HG02885 (cell line): ENCODE data around the gene RAD23B.
A peak's percentile ranks its signal among the peaks of the same experiment; 100 is the strongest.

Experiments
- ATAC-seq: cut with Tn5 transposase; IDR thresholded peaks from one replicate; pipeline ENCODE4 v1.9.1; 2021; ENCODE audit warnings: mild to moderate bottlenecking; ENCODE audit not compliant: unreplicated experiment, poor library complexity

Gene RAD23B

DNA sequence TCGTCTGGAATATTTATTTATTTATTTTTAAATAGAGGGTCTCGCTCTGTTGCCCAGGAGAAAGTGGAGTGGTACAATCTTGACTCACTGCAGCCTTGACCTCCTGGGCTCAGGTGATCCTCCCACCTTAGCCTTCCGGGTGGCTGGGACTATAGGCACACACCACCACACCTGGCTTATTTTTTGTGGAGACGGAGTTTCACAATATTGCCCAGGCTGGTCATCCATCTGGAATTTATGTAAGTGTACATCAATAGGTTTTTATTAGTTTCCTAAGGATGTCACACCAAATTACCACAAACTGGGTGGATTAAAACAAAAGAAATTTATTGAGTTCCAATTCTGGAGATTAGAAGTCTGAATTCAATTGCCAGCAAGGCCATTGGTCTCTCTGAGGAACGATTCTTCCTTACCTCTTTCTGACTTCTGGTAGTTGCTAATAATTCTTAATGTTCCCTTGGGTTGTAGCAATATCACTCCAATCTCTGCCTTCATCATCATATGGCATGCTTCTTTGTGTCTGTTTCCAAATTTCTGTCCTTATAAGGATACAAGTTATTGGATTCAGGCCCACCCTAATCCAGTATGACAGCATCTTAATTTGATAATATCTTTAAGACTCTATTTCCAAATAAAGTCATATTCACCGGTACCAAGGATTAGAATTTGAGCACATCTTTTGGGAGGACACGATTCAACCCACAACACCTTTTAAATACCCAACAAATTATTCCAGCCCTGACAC is 16.3 kb upstream of the RAD23B start:
- no peak for ATAC-seq

DNA sequence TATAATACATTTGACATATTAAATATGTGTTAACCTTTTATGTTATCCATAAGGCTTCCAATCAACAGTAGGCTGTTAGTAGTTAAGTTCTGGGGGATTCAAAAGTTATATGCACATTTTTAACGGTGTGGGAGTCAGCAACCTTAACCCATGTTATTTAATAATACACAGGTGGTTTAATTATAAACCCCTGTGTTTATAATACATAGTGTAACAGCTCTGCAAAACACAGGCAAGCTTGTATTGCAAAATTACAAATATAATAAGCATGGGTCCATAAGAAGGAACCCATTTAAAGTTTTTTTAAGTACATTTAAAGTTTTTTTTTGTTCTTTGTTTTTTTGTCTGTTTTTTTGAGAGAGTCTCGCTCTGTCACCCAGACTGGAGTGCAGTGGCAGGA is 14.5 kb upstream of the RAD23B start:
- no peak for ATAC-seq

DNA sequence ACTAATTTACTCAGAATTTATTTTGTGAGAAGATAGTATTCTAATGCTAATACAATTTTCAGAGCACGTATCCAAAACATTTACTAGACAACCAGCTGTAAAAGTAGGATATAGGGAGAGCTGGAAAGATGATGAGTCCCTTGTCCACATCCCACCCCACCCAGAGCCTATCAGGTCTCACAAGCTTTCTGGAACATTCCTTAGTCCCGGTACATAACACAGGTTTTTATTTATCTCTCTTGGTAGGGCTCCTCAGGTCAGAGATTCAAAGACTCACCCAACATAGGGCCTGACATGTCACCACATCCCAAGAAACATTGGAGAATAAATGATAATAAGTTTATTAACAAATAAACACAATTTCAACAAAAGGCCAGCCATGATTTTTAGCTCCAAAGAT is 13.8 kb upstream of the RAD23B start:
- ATAC-seq = no peak

DNA sequence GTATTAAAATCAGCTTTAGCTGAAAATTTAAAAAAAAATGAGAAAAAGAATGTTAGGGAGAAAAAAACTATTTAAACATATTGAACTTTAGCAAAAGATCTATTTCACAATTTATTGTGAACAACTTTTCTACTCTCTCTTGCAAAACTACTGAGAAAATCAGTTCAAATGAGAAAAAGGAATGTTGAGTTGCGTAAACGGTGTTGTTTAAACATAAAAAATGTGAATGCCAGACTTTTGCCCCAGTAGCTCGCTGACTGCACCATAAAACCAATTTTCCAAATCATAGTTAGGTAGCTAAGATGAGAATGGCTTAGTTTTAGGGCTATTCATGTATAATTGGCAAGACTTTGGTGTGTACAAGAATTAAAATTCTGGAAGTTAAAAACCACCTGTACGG is 13.4 kb upstream of the RAD23B start:
- ATAC-seq = no peak

DNA sequence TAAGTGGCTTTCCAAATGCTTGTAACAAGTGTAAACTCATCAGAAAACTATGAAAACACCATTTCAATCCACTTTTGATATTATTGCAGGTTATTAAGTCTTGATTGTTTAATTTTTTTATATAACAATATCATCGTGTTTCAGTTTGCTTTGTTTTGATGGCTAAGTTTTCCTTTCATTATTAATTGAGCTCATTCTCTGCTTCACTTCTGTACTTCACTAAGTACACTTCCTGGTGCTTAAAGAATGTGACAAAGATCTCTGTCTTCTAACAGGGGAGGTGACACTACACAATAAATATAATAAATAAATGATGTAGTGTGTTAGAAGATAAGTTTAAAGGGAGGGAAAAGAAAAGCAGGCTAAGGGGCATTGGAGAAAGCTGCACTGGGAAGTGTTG is 13.0 kb upstream of the RAD23B start:
- no peak for ATAC-seq

DNA sequence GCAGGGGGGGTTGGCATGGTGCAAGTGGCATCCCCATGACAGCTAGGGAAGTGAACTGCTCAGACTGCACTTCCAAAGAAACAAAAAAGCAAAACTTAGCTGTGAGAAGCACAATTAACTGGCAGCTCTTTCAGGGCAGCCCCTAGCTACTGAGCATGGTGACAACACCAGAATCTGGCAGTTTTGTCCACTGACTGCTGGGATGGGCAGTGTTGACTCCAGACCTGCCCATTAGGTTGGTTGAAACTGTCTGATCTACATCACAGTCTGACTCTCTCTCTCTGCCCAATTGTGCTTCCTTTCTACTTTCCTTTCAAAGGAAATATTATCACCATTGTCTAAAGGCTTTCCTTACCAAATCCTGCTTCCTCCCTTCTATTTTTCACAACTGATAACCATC is 12.5 kb upstream of the RAD23B start:
- no peak for ATAC-seq

DNA sequence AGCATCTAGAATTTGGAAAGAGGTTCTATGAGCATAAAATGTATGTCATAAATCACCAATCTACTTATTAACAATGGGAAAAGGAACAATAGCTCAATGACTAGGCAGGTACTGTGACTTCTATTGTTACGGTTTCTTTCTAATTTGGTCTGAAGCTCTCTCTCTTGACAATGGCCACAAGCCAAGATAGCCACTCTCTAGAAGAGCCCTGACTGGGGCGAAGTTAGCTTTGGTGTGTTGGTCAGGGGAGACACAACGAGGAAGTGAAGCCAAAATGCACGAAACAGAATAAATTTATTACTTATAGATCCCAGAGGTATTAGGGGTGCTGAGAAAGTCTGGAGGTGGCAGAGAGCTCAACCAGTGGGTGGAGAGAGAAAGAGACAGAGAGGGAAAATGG is 9.4 kb upstream of the RAD23B start:
- peak; percentile 41 for ATAC-seq

DNA sequence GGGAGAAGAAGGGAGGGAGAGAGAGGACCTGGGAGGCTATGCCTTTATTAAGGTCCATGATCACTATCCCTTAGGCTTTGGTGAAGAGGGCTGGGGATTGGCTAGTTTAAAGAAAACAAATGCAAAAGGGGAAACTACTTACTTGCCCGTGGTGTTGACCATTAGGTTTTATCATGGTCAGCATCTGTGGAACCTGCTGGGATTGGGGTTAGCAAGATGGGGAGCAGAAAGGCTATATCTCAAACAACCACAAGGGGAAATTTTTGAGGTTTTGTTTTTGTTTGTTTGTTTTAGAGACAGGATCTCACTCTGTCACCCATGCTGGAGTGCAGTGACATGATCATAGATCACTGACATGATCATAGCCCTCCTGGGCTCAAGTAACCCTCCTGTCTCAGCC is 9.0 kb upstream of the RAD23B start:
- ATAC-seq = peak; percentile 70

DNA sequence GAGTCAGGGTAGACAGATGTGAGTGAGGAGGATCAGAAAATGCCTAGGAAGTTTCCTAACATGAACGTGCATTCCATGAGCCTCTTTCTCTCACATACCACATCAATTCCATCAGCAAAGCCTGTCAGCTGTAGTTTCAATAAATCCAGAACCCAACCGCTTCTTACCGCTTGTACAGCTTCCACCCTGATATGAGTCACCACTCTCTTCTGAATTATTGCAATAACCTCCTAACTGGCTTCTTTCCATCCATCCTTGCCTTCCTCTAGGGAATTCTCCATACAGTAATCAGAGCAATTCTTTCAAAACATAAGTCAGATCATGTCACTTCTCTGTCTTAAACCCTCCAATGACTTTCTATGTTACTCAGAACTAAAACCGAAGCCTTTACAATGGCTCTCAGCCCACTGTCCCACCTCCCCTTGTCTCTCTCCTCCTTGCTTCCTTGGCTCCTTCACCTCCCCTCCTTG is 8.1 kb upstream of the RAD23B start:
- no peak for ATAC-seq

DNA sequence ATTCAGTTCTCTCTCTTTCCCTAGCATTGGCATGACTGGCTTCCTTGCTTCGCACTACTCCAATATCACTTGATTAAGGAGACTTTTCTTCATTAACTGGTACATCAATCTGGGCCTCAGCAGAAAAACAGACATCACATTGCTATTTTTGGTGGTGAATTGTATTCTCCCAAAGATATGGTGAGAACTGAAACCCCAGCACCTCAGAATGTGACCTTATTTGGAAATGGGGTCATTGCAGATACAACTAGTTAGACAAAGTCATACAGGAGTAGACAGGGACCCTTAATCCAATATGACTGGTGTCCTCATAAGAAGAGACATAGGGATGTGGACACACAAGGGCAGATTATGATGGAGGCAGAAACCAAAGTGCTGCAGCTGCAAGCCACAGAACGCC is 7.5 kb upstream of the RAD23B start:
- no peak for ATAC-seq

DNA sequence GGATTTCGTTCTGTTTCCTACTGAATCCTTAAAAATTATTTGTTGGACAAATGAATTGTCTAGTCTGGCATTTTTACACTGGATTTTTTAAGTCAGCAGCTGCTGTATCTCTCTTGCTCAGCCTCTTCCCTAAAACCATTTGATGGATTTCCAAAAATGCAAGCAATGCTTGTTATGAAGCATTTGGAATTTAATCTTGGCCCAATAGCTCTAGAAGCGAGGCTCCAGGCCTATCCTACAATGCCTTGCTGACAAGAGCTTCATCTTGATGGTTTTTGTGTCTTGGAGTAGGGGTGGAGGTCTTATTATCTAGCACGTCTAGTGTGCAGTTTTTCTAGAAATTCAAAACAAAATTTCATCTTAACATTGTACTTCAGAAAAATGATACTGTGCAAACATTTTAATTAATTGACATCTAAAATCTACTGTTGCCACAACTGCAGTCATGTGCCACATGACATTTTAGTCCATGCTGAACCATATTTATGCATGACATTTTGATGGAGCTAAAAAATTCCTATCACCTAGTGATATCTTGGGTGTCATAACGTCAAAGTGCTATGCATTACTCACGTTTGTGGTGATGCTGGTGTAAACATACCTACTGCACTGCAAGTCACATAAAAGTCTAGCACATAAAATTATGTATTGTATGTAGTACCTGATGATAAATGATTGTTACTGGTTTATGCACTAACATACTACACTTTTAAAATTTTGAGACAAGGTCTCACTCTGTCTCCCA is 5.9 kb upstream of the RAD23B start:
- ATAC-seq = no peak

DNA sequence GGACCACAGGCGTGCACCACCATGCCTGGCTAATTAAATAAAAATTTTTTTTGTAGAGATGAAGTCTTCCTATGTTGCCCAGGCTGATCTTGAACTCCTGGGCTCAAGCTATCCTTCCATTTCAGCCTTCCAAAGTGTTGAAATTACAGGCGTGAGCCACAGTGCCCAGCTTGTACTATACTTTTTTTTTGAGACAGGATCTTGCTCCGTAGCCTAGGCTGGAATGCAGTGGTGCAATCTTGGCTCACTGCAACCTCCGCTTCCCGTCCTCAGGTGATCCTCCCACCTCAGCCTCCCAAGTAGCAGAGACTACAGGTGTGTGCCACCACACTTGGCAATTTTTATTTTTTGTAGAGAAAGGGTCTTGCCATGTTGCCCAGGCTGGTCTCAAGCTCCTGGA is 5.3 kb upstream of the RAD23B start:
- no peak for ATAC-seq

DNA sequence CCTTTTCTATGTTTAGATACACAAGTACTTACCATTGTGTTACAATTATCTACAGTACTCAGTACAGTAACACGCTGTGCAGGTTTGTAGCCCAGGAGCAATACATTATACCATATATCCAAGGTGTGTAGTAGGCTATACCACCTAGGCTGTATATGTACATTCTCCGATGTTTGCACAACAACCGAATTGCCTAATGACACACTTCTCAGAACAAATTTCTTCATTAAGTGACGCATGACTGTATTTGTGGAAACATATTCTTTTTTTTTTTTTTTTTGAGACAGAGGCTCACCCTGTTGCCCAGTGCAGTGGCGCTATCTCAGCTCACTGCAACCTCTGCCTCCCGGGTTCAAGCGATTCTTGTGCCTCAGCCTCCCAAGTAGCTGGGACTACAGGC is 4.0 kb upstream of the RAD23B start:
- no peak for ATAC-seq

DNA sequence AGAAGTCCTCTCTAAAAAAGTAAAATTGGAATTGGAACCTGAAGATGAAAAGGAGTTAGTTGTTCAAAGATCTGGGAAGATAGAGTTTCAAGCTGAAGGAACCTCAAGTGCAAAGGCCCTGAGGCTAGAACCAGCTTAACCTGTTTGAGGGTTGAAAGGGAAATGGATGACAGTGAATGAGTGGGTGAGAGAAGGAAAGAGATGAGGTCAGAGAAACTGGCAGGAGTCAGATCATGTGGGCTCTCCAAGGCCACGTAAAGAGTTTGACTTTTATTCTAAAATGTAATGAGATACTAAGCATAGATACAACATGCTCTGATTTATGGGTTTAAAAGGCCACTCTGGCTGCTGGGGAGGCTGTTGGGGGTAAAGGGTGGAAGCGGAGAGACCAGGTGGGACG is 2.5 kb upstream of the RAD23B start:
- no peak for ATAC-seq

DNA sequence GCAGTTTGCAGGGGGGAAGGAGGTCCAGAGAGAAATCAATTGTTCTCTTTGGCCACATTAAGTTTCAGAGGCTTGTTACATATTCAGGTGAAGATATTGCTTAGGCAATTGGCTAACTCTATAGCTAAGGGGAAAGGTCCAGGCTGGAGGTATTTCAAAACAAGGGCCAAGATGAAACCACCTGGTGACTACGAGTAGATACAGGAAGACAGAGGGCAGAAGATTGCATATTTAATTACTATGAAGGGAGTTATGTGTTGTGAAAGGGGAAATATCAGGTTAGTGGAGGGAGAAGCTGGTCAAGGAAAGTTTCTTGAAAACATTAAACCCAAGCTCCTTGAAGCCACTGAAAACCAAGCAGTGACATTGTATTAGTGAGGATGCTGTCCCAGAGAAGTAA is 1.9 kb upstream of the RAD23B start:
- ATAC-seq = no peak

DNA sequence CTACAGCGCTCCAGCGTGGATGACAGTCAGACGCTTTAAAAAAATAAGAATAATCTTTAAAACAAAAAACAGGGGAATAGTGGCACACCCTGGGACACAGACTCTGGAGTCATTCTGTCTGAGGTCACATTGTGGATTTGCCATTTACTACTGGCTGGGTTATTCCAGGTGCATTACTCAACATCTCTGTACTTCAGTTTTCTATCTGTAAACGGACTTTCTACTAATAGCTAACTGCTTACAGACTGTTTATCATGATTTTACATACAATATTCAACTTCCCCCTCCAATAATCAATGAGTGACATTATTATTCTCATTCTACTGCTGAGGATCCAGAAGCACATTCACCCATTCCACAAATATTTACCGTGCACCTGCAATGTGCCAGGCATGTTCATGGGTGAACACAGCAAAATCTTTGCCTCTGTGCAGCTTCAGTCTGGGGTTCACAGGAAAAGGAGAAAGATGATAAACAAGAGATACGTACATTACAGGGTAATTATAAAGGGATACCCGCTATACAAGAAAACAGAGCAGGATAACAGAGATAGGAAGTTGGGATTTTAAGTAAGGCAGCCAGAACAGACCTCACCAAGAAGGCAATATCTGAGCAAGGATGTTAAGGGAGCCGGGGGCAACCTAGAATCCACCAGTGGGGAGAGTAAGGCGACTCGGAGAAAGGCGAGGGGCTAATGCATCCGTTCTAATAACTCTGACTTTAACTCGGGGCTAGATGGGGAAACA is 984 bp upstream of the RAD23B start:
- no peak for ATAC-seq

DNA sequence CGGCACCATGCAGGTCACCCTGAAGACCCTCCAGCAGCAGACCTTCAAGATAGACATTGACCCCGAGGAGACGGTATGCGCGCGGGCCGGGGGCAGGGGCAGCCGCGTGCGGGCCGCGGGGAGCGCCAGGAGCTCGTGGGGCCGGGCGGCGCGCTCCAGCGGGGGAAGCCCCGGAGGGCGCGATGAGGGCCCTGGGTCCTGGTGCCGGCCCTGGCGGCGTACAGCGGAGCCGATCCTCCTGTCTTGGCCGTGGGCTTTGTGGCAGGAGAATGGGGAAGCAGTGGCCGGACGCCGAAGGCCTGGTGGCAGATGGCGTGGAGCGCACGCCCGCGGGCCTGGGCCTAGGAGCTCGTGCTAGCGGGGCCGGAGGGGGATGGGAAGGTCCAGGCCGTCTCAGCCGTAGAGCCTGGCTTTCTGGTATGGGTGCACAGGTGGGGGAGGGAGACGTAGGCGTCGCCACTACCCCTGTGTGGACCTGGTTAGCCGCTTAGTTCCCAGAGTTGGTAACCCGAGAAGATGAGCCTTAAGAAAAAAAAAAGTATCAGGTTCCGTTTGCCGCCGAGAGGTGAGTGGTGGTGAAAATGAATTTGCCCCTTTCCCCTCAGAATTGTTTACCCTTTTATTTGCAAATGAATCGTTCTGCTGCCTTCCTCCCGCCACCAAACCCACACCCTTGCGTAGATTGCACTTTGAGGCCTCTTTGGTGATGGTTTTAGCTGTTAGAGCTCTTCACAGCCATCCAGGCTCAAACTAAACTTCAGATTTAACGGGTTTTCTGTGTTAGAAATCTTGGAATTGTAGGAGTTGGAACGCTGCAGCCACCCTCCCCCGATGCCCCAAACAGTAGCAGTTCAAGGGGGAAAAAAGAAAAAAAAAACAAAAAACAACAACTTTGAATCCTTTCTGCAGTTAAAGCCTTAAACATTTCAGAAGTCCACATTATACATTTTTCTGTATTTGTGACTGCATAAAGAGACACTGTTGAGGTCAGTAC is 841 bp downstream of the RAD23B start:
- ATAC-seq = peak; percentile 50

DNA sequence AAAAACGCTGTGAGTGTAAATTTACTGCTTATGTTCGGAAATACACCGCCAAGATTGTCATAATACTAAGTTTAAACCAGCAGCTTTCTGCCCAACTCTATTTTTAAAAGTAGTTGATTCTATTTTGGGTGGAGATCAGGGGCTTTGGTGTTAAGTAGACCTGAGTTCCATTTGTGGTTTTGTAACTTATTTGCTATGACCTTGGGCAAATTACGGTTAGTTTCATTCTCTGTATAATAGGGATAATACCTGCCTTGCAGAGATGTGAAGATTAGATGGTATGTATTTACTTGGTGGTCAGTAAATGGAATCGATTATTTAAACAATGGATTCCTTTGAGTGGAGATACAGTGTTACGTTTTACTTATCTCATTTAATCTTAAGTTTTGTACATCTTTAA is 1.6 kb downstream of the RAD23B start:
- no peak for ATAC-seq

DNA sequence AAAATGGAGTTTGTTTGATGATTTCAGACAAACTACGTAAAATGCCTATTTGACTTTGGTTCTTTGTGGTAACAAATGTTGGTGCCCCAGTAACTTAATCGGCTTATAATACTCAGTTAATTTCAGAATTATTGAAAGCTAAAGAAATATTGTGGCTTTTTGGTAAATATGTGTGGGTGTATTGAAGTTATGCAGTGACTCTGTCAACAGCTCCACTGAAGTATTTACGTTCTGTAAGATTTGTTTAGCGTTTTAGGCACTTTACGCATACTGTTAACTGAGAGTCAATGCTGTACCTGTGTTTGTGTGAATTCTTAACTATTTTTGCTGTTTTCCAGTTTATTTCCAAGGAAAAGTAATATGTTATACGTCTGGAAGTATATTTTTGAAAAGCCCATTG is 2.2 kb downstream of the RAD23B start:
- ATAC-seq = no peak

DNA sequence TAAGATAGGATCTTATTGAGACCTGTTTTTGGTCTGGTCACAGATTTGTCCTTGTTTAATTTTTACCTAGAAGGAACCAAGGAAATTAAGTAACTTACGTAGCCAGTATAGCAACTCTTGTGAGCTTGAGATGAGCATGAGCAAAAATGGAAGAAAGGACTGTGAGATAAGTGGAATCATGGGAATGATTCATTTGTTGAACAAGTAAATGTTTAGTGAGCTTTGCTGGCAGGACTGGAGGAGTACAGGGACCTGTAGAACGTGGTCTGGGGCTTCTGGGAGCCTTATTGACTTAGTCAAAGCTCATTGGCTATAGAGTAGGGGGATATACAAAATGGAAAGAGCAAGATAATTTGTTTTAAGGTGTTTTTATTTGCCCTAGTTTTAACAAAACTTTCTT is 3.0 kb downstream of the RAD23B start:
- ATAC-seq = no peak
